ENCODE results near the gene LMBR1.
"Not testable (repeated sequence)": the region's sequence is repeated elsewhere in the genome, so short reads cannot be mapped to it uniquely, and the experiment has no call there.

The LMBR1 gene

DNA sequence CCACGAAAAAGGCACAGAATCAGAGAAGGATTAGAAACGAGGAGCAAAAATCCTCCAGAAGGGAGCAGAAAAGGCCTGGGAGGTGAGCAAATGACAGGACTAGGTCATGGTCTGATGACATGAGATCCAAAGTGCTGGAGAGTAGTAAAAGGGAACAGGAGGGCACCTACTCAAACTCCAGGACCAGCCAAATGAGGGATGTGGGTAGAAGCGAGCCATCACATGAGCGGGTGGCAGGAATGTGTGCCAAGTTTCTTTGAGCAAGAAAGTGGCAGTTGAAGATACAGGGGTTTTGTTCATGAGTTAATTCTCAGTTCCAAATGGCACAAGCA is 139.8 kb downstream of the LMBR1 start:
- DNase-seq: no peak

- DNase-seq: no peak
Observed at GRCh38 chr7:156752367-156753228, 140.4 kb downstream of the LMBR1 start.

DNA sequence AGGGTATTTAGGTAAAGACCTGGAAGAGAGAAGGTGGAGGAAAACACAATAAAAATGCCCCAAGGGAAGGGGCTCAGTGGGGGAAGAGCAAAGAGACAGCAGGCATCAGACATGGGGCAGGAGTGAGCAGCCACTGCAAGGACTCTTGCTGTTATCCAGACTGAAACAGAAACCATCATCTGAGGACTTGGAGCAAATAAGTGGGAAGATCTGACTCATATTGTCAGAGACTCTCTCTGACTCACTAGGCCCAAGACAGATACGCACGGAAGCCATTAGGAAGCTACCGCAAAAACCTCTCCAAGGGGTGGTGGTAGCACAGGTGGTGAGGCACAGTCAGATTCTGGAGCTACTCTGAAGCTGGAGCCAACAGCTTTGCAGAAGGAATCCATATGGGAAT is 141.7 kb downstream of the LMBR1 start:
- DNase-seq: peak in 1 of 5 donors; percentile 84

DNA sequence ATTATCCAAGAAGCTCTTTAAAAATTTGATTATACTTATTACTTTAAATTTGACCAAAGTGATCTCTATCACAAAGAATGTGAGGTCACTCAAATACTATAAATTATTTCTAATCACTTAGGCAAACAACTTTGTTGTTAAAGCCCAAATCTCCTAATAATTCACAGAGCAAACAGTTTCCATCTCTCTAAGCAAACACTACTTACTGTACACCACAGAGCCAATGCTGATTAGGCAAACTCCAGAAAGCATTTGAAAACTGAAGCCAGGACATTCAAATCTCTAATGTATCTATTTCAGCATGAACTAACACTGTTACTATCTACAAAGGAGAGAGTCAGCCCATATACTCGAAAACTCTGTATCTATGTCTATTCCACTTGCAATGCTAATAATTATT is 145.3 kb downstream of the LMBR1 start:
- DNase-seq: no peak

- DNase-seq: no peak
Observed at GRCh38 chr7:156746891-156747290, 146.1 kb downstream of the LMBR1 start.

- no peak for DNase-seq
Observed at GRCh38 chr7:156739596-156739995, 153.4 kb downstream of the LMBR1 start.

DNA sequence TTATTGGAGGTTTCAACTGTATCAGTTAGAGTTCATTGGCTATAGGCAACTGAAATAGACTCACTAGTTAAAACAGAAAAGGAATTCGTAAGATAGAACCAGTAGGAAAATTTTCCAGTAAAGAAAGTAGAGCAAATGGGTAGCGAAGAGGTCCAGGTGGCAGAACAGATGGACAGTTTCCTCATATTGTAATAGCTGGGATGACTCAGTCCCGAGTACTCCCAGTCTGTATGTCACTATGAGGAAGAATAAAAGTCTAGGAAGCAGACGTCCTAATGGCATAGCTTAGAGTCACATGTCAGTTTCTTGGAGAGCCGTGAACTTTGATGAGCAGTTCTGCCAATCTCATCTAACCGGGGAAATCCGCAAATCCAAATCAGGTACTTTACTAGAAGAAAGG is 157.1 kb downstream of the LMBR1 start:
- no peak for DNase-seq

- DNase-seq: no peak
Observed at GRCh38 chr7:156733638-156734037, 159.3 kb downstream of the LMBR1 start.

DNA sequence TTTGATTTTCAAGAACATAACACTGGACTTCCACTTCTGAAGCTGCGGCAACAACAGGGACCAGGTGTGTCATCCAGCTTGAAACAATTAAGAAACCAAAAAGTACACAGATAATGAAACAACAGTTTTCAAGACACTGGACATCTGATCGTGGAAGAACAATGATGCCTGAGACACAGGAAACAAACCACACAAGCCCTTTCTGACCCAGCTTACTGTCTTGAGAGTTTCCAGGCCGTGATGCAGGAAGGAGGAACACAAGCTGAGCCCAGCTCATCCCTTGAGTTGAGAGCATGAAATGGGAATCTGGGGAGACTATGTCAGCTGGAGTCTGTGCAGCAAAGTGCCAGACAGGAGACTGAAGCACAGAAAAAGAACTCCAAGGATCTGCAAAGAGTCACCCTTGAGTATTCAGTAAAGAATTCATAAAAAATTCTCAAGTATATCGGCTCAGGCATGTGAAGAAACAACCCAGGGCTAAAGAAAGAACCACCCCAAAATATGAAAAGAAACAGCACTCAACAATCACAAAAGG is 160.8 kb downstream of the LMBR1 start:
- DNase-seq: no peak

GRCh38 chr7:156731651-156732050 is 161.3 kb downstream of the LMBR1 start:
- DNase-seq: no peak

- no peak for DNase-seq
Observed at GRCh38 chr7:156725936-156726335, 167.0 kb downstream of the LMBR1 start.

DNA sequence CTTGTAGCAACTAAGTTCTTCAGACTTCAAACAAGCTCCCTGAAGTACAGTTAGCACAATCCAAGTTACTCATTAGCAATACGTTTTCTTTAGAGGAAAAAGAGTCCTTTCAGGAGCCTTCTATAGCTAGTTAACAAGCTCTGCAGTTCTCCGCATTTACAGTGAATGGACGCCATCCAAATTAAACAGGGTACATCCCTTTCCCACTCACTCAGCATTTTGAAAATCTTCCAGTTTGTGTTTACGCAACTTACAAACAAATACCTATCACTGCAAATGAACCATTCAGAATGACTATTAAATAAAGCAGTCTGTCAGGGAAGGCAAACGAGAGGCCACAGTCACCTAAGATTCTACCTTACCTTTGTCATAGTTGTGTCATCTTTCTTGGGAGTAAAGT is 167.9 kb downstream of the LMBR1 start:
- DNase-seq: no peak

DNA sequence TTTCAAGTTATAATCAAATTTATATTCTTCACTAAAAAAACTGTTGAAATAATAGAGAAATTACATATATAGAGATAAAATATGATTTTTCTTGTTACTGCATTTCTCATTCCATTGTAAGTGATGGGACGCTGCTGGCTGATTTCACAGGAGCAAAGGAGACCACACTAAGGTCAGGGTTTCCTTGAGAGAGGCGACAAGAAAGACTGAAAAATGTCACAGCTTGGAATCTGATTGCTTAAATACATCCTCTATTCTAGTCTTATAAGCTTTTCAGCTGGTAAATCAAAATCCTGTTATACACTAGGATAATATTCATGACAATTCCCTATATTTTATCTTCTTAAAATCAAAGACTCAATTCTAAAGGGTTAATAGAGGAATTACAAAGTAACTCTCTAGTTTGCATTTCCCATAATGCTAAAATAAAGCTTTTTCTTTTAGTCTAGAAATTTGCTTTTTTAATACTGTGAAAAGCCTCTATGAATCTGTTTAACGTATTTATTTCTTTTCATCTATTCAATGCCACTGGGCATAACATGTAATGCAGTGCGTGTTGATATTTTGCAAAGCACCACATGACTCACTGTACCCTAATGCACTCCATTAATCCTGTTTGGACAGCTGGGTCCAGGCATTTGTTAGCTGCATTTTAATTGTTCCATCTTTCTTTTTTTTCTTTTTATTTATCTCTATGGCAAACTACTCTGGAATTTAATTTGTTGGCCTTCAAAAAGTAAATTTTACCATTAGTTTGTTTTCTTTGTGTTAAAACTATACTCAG is 170.7 kb downstream of the LMBR1 start:
- DNase-seq: no peak

GRCh38 chr7:156703773-156704482 is 189.1 kb downstream of the LMBR1 start:
- no peak for DNase-seq

GRCh38 chr7:156703209-156703608 is 189.8 kb downstream of the LMBR1 start:
- no peak for DNase-seq

DNA sequence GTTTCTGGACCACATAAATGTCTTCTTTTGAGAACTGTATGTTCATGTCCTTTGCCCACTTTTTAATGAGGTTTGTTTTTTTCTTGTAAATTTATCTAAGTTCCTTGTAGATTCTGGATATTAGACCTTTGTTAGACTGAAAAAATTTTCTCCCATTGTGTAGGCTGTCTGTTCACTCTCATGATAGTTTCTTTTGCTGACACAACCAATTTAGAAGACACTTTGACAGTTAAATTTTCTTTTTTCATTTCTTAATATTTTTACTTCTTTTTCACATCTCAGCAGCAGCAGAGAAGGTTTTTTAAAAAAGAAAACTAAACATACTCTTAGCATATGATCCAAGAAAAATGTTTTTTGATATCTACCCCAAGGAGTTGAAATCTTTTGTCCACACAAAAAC is 190.6 kb downstream of the LMBR1 start:
- no peak for DNase-seq

GRCh38 chr7:156701787-156702186 is 191.2 kb downstream of the LMBR1 start:
- not testable (repeated sequence) for DNase-seq

- DNase-seq: not testable (repeated sequence)
Observed at GRCh38 chr7:156698512-156698911, 194.5 kb downstream of the LMBR1 start.

DNA sequence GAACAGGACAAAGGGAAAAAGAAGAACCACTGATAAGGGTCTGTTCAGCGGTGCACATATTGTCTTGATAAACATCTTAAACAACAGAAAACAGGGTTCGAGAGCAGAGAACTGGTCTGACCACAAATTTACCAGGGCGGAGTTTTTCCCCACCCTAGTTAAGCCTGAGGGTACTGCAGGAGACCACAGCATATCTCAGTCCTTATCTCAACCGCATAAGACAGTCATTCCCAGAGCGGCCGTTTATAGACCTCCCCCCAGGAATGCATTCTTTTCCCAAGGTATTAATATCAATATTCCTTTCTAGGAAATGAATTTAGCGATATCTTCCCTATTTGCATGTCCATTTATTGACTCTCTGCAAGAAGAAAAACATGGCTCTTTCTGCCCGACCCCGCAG is 195.7 kb downstream of the LMBR1 start:
- not testable (repeated sequence) for DNase-seq

GRCh38 chr7:156693627-156694026 is 199.4 kb downstream of the LMBR1 start:
- DNase-seq: no peak

DNA sequence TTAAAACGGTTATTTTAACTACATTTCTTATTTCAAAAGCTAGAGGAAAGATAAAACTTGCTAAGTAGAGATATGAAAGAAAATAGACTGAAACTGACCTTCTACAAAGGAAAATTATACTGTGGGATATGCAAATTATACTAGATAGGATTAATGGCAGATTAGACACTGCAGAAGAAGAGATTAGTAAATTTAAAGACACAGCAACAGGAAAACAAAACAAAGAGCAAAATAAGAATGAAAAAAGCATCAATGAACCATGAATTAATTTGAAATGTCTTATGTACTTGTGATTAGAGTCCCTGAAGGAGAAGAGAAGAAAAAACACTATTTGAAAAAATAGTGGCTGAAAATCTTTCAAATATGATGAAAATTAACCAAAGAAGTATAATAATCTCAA is 200.1 kb downstream of the LMBR1 start:
- no peak for DNase-seq

GRCh38 chr7:156691764-156692163 is 201.2 kb downstream of the LMBR1 start:
- DNase-seq: no peak

DNA sequence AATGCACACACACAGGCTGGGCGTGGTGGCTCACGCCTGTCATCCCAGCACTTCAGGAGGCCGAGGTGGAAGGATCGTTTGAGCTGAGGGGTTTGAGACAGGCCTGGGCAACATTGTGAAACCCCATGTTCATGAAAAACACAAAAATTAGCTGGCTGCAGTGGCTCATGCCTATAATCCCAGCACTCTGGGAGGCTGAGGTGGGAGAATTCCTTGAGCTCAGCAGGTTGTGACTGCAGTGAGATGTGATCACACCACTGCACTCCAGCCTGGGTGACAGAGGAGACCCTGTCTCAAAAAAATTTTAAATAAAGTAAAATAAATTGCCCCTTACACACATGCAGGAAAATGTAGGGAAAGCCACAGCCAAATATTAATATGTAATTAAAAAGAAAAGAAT is 208.3 kb downstream of the LMBR1 start:
- DNase-seq: no peak
